ENCODE results near the gene RBM4. TPM values are rescaled to one million over a fixed set of nuclear protein-coding genes. Genes with fewer than 3 reads are reported as not detected.

The RBM4 gene
- polyA plus RNA-seq, 6 donors from 2014 or later: 197 to 275 (median 228) TPM

- DNase-seq (no peak), ATAC-seq (ENCODE audit: low read depth in 2 of 2) (no peak)
- peaks cover 28 to 57% of the 10 kb centered on the region in 2 donors for H3K36me3 Mint-ChIP-seq
- peak overlapping the region; percentile 12 to 99 (median 46) for H3K4me3 Mint-ChIP-seq
- peaks cover 71 to 93% (median 88%) of the 10 kb centered on the region in 3 donors for H3K4me1 Mint-ChIP-seq
- H3K9me3 Mint-ChIP-seq: no peaks in the 10 kb centered on the region
- no peaks in the 10 kb centered on the region for H3K27me3 Mint-ChIP-seq
- peak overlapping the region in 3 of 6 donors; percentile 4 to 16 (median 15) for H3K27ac Mint-ChIP-seq
Measured at GRCh38 chr11:66641834-66642233, 3.3 kb downstream of the RBM4 start.

- H3K4me3 Mint-ChIP-seq: peak overlapping the region in 3 of 8 donors; percentile 21 to 99 (median 78)
- H3K4me1 Mint-ChIP-seq: peaks cover 68 to 84% (median 80%) of the 10 kb centered on the region in 3 donors
- no peak for DNase-seq
- H3K27me3 Mint-ChIP-seq: no peaks in the 10 kb centered on the region
- no peaks in the 10 kb centered on the region for H3K9me3 Mint-ChIP-seq
- ATAC-seq (ENCODE audit: low read depth in 2 of 2): no peak
- H3K27ac Mint-ChIP-seq: peak overlapping the region in 2 of 6 donors; percentile 16 to 57
- H3K36me3 Mint-ChIP-seq: peaks cover 38 to 56% of the 10 kb centered on the region in 2 donors
Measured at GRCh38 chr11:66643745-66644437, 5.4 kb downstream of the RBM4 start.

- Mint-ChIP-seq H3K36me3 (peaks cover 30 to 44% of the 10 kb centered on the region in 2 donors), H3K27ac (peak overlapping the region in 3 of 6 donors; percentile 6 to 47 (median 34)), H3K27me3 (no peaks in the 10 kb centered on the region), H3K4me1 (peaks cover 45 to 56% (median 53%) of the 10 kb centered on the region in 3 donors), H3K9me3 (no peaks in the 10 kb centered on the region), H3K4me3 (no peak overlapping the region)
- DNase-seq (no peak), ATAC-seq (ENCODE audit: low read depth in 2 of 2) (no peak)
Measured at GRCh38 chr11:66646828-66647227, 8.3 kb downstream of the RBM4 start.

- H3K4me1 Mint-ChIP-seq: peaks cover 24 to 39% (median 34%) of the 10 kb centered on the region in 3 donors
- H3K4me3 Mint-ChIP-seq: no peak overlapping the region
- ATAC-seq (ENCODE audit: low read depth in 2 of 2): no peak
- H3K9me3 Mint-ChIP-seq: no peaks in the 10 kb centered on the region
- H3K27ac Mint-ChIP-seq: peak overlapping the region in 3 of 6 donors; percentile 54 to 78 (median 76)
- DNase-seq: no peak
- peaks cover 13 to 17% of the 10 kb centered on the region in 2 donors for H3K36me3 Mint-ChIP-seq
- H3K27me3 Mint-ChIP-seq: no peaks in the 10 kb centered on the region
Measured at GRCh38 chr11:66649903-66650302, 11.4 kb downstream of the RBM4 start.

- no peak for DNase-seq
- H3K9me3 Mint-ChIP-seq: no peaks in the 10 kb centered on the region
- H3K36me3 Mint-ChIP-seq: peaks cover 4 to 15% of the 10 kb centered on the region in 2 donors
- peak overlapping the region in 3 of 6 donors; percentile 20 to 42 (median 31) for H3K27ac Mint-ChIP-seq
- no peaks in the 10 kb centered on the region for H3K27me3 Mint-ChIP-seq
- peaks cover 19 to 33% (median 27%) of the 10 kb centered on the region in 3 donors for H3K4me1 Mint-ChIP-seq
- ATAC-seq (ENCODE audit: low read depth in 2 of 2): no peak
- no peak overlapping the region for H3K4me3 Mint-ChIP-seq
Measured at GRCh38 chr11:66651016-66651415, 12.5 kb downstream of the RBM4 start.

GRCh38 chr11:66652651-66653050, 14.1 kb downstream of the RBM4 start:
- ATAC-seq (ENCODE audit: low read depth in 2 of 2): no peak
- no peak overlapping the region for H3K4me3 Mint-ChIP-seq
- peaks cover 0 to 1% of the 10 kb centered on the region in 2 donors for H3K36me3 Mint-ChIP-seq

GRCh38 chr11:66653123-66653522, 14.6 kb downstream of the RBM4 start:
- ATAC-seq (ENCODE audit: low read depth in 2 of 2) (no peak), DNase-seq (no peak)
- H3K27me3 Mint-ChIP-seq: no peaks in the 10 kb centered on the region
- no peak overlapping the region for H3K4me3 Mint-ChIP-seq
- H3K4me1 Mint-ChIP-seq: peaks cover 5 to 20% (median 17%) of the 10 kb centered on the region in 3 donors
- no peaks in the 10 kb centered on the region for H3K36me3 Mint-ChIP-seq
- H3K9me3 Mint-ChIP-seq: no peaks in the 10 kb centered on the region
- H3K27ac Mint-ChIP-seq: peak overlapping the region in 3 of 6 donors; percentile 34 to 77 (median 66)

More at GRCh38 chr11:66652651-66653050, 14.1 kb downstream of the RBM4 start:
- no peak for DNase-seq
- Mint-ChIP-seq H3K9me3 (no peaks in the 10 kb centered on the region), H3K27ac (peak overlapping the region in 2 of 6 donors; percentile 77 to 85), H3K4me1 (peaks cover 6 to 20% (median 19%) of the 10 kb centered on the region in 3 donors), H3K27me3 (no peaks in the 10 kb centered on the region)

- peak; percentile 20 for DNase-seq
- Mint-ChIP-seq H3K4me1 (peaks cover 27 to 55% (median 29%) of the 10 kb centered on the region in 3 donors), H3K36me3 (peaks cover 9 to 11% of the 10 kb centered on the region in 2 donors), H3K9me3 (peaks cover 0 to 5% (median 0%) of the 10 kb centered on the region in 7 donors), H3K27ac (peak overlapping the region; percentile 85 to 97 (median 90)), H3K27me3 (no peaks in the 10 kb centered on the region), H3K4me3 (peak overlapping the region; percentile 31 to 89 (median 76))
- ATAC-seq (ENCODE audit: low read depth in 2 of 2): peak; percentile 65 to 69
Measured at GRCh38 chr11:66659763-66660162, 21.3 kb downstream of the RBM4 start.

GRCh38 chr11:66663741-66664296, 25.3 kb downstream of the RBM4 start:
- ATAC-seq (ENCODE audit: low read depth in 2 of 2): no peak
- peak overlapping the region in 2 of 6 donors; percentile 38 to 89 for H3K27ac Mint-ChIP-seq
- peaks cover 16 to 18% of the 10 kb centered on the region in 2 donors for H3K36me3 Mint-ChIP-seq
- H3K4me3 Mint-ChIP-seq: no peak overlapping the region
- peaks cover 0 to 5% (median 0%) of the 10 kb centered on the region in 7 donors for H3K9me3 Mint-ChIP-seq
- no peak for DNase-seq
- H3K27me3 Mint-ChIP-seq: no peaks in the 10 kb centered on the region
- peaks cover 23 to 50% (median 26%) of the 10 kb centered on the region in 3 donors for H3K4me1 Mint-ChIP-seq

- DNase-seq (no peak), ATAC-seq (ENCODE audit: low read depth in 2 of 2) (no peak)
- Mint-ChIP-seq H3K4me3 (no peak overlapping the region), H3K4me1 (peaks cover 12 to 45% (median 17%) of the 10 kb centered on the region in 3 donors), H3K27ac (peak overlapping the region in 5 of 6 donors; percentile 13 to 88 (median 54)), H3K27me3 (no peaks in the 10 kb centered on the region), H3K36me3 (peaks cover 8 to 17% of the 10 kb centered on the region in 2 donors), H3K9me3 (no peaks in the 10 kb centered on the region)
Measured at GRCh38 chr11:66665369-66665768, 26.9 kb downstream of the RBM4 start.

- Mint-ChIP-seq H3K27ac (peak overlapping the region in 4 of 6 donors; percentile 25 to 87 (median 40)), H3K4me3 (no peak overlapping the region), H3K4me1 (peaks cover 16 to 55% (median 20%) of the 10 kb centered on the region in 3 donors), H3K36me3 (peaks cover 0 to 6% of the 10 kb centered on the region in 2 donors), H3K9me3 (no peaks in the 10 kb centered on the region), H3K27me3 (no peaks in the 10 kb centered on the region)
- ATAC-seq (ENCODE audit: low read depth in 2 of 2) (no peak), DNase-seq (no peak)
Measured at GRCh38 chr11:66670816-66671215, 32.3 kb downstream of the RBM4 start.

- H3K4me1 Mint-ChIP-seq: peaks cover 30 to 63% (median 45%) of the 10 kb centered on the region in 3 donors
- no peaks in the 10 kb centered on the region for H3K9me3 Mint-ChIP-seq
- no peaks in the 10 kb centered on the region for H3K27me3 Mint-ChIP-seq
- peak overlapping the region; percentile 10 to 99 (median 50) for H3K4me3 Mint-ChIP-seq
- peak overlapping the region in 3 of 6 donors; percentile 71 to 98 (median 75) for H3K27ac Mint-ChIP-seq
- ATAC-seq (ENCODE audit: low read depth in 2 of 2) (no peak), DNase-seq (no peak)
- H3K36me3 Mint-ChIP-seq: no peaks in the 10 kb centered on the region
Measured at GRCh38 chr11:66674964-66675602, 36.6 kb downstream of the RBM4 start.

GRCh38 chr11:66676282-66676919, 37.9 kb downstream of the RBM4 start:
- ATAC-seq (ENCODE audit: low read depth in 2 of 2) (no peak), DNase-seq (peak; percentile 25)
- Mint-ChIP-seq H3K4me3 (peak overlapping the region; percentile 94 to 99 (median 98)), H3K9me3 (no peaks in the 10 kb centered on the region), H3K4me1 (peaks cover 26 to 58% (median 38%) of the 10 kb centered on the region in 3 donors), H3K36me3 (no peaks in the 10 kb centered on the region), H3K27ac (peak overlapping the region in 5 of 6 donors; percentile 67 to 100 (median 99)), H3K27me3 (no peaks in the 10 kb centered on the region)

Data from naive B cell (primary cell).